ENCODE results near the gene ZBTB7B.

Gene ZBTB7B

DNA sequence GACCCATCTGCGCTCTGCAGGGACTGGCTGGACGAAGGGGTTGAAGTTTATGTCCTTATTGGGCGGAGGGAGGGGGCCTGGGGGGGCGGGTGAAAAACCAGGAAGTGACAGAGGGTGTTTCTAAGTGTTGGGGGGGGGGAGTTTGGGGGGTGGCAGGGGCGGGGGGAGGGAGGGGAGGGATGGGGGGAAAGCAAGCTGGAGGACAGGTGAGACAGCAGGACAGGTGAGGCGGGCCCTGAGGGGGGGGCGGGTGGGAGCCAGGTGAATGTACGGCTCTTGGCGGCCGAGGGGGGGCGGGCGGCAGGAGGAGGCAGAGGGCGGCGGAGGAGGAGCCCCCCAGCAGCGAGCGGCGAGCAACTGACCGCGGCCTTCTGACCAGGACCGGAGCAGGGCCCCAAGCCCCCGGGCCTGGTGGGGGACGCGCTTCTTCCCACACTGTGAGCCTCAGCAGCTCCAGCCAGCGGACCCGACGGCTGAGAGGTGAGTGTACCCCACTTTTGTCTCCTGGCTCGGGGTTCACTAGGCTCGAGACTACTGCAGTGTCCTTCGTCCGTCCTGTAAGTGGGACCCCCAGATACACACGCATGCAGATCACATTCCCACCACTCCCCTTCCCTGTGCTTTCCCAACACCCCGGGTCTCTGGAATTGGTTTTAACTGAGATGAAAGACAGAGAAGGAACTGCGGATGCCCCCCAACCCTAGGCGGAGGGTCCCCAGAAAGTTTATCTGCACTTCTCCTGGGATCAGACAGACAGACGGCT lies at the start of gene ZBTB7B:
Gene ZBTB7B (plus strand): TSS at position 339 of the 763 bp plus-strand sequence. CDS start 11,859 bp downstream, outside the sequence.
- DNase-seq = peak; percentile 51

GRCh38 chr1:154953611-154954038 lies 49.0 kb upstream of the ZBTB7B start:
- DNase-seq = no peak

DNA sequence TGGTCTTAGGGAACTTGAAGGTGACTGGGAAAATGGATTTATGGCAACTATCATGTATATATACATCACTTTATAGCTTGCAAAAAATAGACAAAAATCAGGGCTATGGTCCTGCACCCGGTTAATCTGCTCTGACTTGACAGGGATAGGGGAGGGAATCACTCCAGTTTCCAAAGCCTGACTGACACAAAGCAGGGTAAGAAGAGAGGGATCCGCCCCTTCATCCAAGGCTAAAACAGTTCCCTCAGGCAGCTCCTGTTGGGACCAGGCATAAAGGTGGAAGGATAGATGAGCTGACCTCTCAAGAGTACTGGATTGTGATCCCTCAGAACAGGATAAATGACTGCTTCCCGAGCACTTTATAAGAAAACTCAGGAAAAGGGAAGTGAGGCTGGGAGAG lies 48.1 kb upstream of the ZBTB7B start:
- no peak for DNase-seq

DNA sequence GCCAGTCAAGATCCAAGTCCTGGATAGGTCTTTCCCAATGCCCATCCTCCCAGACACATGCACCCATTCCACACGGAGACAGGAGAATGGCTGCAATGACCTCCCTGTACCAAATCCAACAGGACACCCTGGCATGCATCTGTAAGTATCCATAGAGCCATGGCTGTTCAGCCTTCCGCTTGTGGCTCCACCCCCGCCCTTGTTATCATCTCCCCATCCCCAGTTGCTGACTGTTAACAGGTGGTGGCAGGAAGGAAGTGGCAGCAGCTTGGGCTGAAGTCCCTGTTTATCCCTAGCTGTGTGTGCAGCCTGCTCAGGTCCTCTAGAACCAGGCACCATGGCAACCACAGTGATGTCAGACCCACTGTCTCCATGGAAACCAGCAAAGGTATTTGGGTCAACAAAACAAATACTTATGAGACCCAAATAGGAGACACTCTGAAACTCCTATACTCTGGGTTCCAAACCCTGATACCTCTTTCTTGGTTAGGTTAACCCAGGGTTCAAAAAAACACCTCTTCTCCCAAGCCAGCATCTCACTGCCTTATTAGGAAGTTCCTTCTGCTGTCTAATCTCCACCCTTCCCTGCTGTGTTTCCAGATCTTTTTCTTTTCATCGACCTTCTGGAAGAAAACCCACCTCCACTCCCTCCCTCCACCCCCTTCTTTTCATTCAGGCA lies 47.4 kb upstream of the ZBTB7B start:
- DNase-seq = peak; percentile 41

- peak; percentile 90 for DNase-seq
These were observed 46.7 kb upstream of the ZBTB7B start, which contains the start of gene PBXIP1 for GRCh38 chr1:154955718-154956543. Gene PBXIP1, minus strand, starts transcription at chr1:154956099. Its CDS starts 2,378 bp downstream, at chr1:154953721.

GRCh38 chr1:154956544-154956941 lies 46.1 kb upstream of the ZBTB7B start:
- no peak for DNase-seq

DNA sequence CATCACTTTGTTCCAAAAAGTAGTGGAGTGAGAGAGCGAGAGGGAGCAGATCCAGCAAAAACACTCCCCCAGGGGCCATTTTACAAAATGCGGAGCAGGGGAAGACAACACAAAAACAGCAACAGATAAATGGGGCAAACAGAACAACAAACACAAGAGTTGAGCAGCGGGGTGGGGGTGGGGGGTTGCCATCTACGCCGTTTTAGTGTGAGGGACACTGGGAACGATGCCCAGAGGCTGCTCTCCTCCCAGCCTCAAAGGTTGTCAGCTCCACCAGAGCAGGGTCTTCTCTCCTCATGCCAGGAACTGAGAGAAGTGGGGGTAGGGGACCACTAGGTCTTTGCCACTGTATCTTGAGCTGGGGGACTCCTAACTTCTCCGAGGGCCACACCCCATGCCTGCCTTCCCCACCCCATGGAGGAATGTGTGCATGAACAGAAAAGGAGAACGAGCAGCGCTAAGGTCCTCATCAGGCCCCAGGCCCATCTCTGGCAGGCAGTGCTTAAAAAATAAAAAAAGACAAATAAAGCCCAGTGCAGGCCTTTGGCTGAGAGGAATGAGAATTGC lies 45.4 kb upstream of the ZBTB7B start:
- DNase-seq = no peak

DNA sequence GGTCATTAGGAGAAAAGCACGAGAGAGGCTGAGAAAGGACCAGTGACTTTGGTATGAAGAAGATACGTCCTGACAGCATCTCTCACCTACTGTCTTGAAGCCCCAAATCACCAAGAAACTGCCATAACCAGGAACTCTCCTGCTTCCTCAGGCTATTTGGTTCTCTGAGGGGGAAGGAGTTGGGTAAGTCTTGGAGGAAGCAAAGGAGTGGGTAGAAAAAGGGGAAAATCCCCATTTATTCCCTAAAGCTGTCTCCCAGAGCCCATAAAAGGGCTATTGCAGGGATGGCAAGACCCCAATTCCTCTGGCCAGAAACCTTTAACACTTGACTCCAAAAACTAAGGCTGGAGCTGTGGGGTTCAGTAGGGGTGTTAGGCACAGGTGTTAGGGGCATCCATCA lies 44.6 kb upstream of the ZBTB7B start:
- no peak for DNase-seq

GRCh38 chr1:154958681-154959425 lies 43.7 kb upstream of the ZBTB7B start:
- DNase-seq = no peak

DNA sequence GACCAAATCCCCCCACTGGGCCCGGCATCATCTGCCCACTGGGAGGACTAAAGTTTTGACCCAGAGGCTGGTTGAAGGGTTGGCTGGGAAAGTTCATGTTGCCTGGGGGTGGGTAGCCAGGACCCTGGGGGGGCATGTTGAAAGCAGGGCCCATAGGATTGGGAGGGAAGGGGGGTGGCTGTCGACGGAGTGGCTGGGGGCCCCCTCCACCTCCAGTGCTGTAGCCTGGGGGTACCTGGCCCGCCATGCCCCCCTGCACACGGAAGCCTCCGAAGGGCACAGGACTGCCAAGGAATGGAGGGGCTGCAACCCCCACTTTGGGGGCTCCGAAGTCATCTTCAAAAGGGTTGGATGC lies 43.2 kb upstream of the ZBTB7B start:
- DNase-seq = no peak

DNA sequence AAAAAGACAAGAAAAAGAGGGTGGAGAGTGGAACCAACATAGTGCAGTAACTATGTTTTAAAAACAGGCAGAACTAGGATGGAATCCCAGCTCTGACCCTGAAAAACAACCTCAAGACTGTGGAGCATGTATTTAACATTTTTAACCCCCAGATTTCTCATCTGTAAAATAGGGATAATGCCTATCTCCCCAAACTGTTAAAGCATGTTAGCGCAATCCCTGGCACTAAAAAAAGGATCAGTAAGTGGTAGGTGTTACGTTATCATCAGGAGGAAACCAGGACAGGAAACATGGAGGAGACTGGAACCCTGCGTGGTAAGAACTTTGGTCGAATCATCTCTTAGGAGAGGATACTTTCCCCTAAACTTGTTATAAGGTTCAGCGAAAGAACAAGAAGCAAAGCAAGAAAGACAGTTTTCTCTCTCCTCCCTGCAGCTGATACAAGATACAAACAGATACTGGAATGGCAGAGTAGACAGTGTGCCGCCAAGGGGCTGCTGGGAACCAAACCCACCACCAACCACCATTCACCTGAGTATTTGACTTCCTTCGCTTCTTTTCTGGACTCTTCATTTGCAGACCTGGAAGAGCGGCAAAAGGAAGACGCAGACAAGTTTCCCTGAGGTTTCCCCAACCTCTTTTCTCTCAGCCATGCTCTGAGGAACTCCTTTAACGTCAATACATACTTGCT lies 42.0 kb upstream of the ZBTB7B start:
- DNase-seq = no peak

DNA sequence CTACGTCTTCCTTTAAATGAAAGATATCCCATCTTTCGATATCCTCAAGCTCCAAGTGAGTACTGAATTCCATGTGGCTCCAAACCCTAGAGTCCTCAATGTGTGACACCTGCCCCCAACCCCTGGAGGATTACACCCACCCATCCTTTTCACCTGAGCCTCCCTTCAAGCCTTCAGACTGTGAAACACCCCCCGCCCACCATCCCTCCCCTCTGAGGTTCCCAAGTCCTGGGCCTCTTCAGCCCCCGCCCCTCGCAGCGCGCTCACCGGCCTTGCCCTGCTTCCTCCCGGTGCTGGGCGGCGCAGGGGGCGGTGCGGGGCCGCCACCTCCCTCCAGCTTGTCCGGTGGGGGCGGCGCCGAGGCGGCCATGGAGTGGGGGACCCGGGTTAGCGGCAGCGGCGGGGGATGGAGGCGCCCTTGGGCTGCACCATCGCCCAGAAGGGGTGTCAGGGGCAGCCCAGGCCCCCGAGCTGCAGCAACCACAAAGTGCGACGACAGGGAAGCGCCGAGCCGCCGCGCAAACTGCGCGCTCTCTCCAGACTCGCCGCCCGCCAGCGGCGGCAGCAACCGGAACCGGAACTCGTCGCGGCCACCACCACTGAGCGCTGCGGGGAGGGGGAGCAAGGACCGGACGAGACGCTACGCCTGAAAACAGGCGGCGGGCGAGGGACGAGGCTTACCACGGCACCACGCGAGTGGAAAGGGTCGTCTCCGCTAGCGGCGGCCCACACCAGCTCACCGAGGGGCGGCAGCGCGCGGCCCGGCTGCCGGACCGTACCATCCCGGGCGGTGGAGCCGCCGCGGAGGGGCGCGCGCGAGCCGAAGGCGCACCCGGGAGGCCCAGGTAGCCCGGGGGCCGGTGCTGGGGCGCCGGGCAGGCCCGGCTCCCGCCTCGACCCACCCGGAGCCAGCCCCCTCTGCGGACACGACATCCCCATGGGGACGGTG lies 41.1 kb upstream of the ZBTB7B start, which contains the start of gene PYGO2:
Gene PYGO2 (minus strand): TSS at position 576 of the 949 bp plus-strand sequence. CDS start 206 bp downstream, at position 370.
- peak; percentile 81 for DNase-seq

- peak; percentile 35 for DNase-seq
These were observed 40.3 kb upstream of the ZBTB7B start for GRCh38 chr1:154962156-154962749.

- DNase-seq = no peak
These were observed 39.7 kb upstream of the ZBTB7B start for GRCh38 chr1:154962795-154963330.

GRCh38 chr1:154963643-154964042 lies 39.0 kb upstream of the ZBTB7B start:
- DNase-seq = no peak

DNA sequence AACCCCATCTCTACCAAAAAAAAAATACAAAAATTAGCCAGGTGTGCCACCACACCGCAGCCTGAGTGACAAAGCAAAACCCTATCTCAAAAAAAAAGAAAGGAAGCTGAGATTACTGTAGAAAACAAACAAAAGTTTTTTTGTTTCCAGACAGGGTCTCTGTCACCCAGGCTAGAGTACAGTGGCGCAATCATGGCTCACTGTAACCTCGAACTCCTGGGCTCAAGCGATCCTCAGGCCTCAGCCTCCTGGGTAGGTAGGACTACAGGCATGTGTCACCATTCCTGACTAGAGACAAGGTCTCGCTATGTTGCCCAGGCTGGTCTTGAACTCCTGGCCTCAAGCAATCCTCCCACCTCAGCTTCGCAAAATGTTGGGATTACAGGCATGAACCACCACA lies 38.2 kb upstream of the ZBTB7B start:
- DNase-seq = no peak

DNA sequence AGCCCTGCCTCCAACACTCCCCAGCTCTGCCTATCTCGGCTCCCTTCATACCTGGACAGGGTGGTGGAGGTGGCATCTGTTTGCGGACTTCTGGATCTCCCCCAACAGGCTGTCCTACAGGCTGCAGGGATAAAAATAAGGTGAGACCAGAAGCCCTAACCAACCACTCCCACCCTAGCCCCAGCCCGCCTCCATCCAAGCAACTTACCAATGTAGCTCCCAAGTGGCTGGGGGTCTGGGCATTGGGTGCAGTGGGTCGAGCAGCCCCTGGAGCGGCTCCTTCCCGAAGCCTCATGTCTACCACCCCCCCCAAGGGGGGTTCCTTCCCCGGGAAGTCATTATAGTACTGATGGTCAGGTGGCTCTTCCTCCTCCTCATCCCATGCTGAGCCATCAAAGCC lies 36.5 kb upstream of the ZBTB7B start:
- DNase-seq = no peak

DNA sequence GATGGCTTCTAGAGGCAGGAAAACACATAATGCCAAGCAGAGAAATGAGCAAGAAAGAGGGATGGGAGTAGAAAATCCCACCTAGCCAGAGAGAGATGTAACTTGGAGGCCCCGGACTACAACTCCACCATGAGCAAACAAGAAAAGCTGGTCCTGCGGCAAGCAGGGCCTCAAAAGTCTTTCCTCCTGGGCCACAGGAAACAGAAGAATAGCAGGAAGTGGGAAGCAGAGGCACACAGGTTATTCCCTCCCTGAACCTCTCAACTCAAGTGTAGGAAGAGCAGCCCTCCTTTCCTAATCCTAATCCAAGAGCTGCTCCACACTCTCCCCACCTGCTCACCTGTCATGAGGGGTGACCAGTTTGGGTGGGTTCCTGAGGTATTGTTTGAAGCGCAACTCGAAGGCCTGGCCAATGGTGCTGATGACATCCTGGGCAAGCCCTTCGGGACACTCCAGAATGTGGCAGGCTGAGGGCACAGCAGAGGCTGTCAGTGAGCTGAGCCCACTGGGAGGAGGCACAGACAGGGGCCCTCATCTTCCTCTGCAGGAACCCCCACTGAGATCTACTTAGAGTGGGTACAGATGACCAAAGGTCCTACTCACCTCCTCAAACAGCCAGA lies 35.2 kb upstream of the ZBTB7B start:
- no peak for DNase-seq

GRCh38 chr1:154968731-154969130 lies 33.9 kb upstream of the ZBTB7B start:
- no peak for DNase-seq

Measured in EL (cell line).